K562 (cell line): ENCODE results near the gene MTTP. TPM values are rescaled to one million over a fixed set of nuclear protein-coding genes. Genes with fewer than 3 reads are reported as not detected.

Experiments
- ATAC-seq: fragments of 200-7000 bp; cut with Tn5 transposase; 3 replicates; pipeline ENCODE4 v1.9.1; 2020; ENCODE audit warnings: moderate library complexity
- BruUV-seq: library from RNA; stranded (reverse); fragments of 400-500 nt; replicated peaks from 2 replicates; lab custom pipeline; 2021; lab: Mats Ljungman, UMichigan
- CTCF ChIA-PET: fragments of 300-600 bp; formaldehyde crosslinking; extraction: SDS; loops from one replicate; lab custom pipeline; 2021; ENCODE audit warnings: low intra/inter-chr PET ratio; lab: Yijun Ruan, JAX
- POLR2A ChIA-PET: fragments of 300-600, 350-650 bp; sonication (Branson Sonifier 250); formaldehyde crosslinking; extraction: SDS; loops from one replicate; lab custom pipeline; 2021; ENCODE audit warnings: antibody characterized with exemption, inconsistent platforms; lab: Yijun Ruan, JAX
- DNase-seq, 4 experiments: peaks; one replicate each; pipeline versions ENCODE4 v3.0.0 to v3.0.0-alpha.2; 2011 to 2018; ENCODE audit warnings: low spot score in 3 of 4, mixed read lengths in 3 of 4; ENCODE audit errors: extremely low read depth in 1 of 4
- FAIRE-seq: peaks from 2 replicates; lab custom pipeline; 2011; peaks lifted over from hg19 to GRCh38; lab: Jason Lieb, UNC
- H2AFZ ChIP-seq: 2 replicates; pipeline ENCODE4 v1.6.0; 2011; ENCODE audit warnings: low read depth, low read length, control low read depth, inconsistent platforms
- H3K27ac ChIP-seq: fragments of 200-600 bp; 3 replicates; pipeline ENCODE4 v1.8.0; 2011; ENCODE audit warnings: low read depth, mild to moderate bottlenecking, control low read depth, inconsistent platforms, low read length, moderate library complexity, mixed read lengths; ENCODE audit errors: extremely low read depth
- H3K27me3 ChIP-seq, 2 experiments: fragments of 300-600 bp in 1 of 2; 2 replicates in 1 of 2; 3 replicates in 1 of 2; pipeline versions ENCODE4 v1.6.0 to v1.8.0; 2011; ENCODE audit warnings: inconsistent platforms in 2 of 2, low read length in 2 of 2, mild to moderate bottlenecking in 1 of 2, mixed read lengths in 1 of 2, moderate library complexity in 1 of 2; ENCODE audit not compliant: control insufficient read depth in 2 of 2, insufficient read depth in 2 of 2
- H3K36me3 ChIP-seq: fragments of 300-600 bp; 3 replicates; pipeline ENCODE4 v1.8.0; 2011; ENCODE audit warnings: mild to moderate bottlenecking, low read length, inconsistent platforms; ENCODE audit not compliant: control insufficient read depth, insufficient read depth
- H3K4me1 ChIP-seq, 2 experiments: fragments of 200-600 bp in 1 of 2; replicated peaks in 1 of 2; 2 replicates in 1 of 2; 3 replicates in 1 of 2; pipeline versions ENCODE4 v1.5.1 to v1.8.0; 2011; ENCODE audit warnings: inconsistent platforms in 2 of 2, low read length in 2 of 2, mild to moderate bottlenecking in 1 of 2, mixed read lengths in 1 of 2, moderate library complexity in 1 of 2; ENCODE audit not compliant: control insufficient read depth in 2 of 2, insufficient read depth in 2 of 2
- H3K4me2 ChIP-seq: 2 replicates; pipeline ENCODE4 v1.6.1; 2011; ENCODE audit warnings: low read length, control low read depth, inconsistent platforms, mixed read lengths; ENCODE audit not compliant: insufficient read depth
- H3K4me3 ChIP-seq: fragments of 200-600 bp; sonication (generic), shearing (Covaris generic); 2 replicates; pipeline ENCODE4 v1.5.1; 2016; ENCODE audit warnings: control low read depth, inconsistent platforms
- H3K79me2 ChIP-seq: fragments of 200-600 bp; 3 replicates; pipeline ENCODE4 v1.8.0; 2011; ENCODE audit warnings: low read length, inconsistent platforms; ENCODE audit not compliant: control insufficient read depth, insufficient read depth
- H3K9ac ChIP-seq, 2 experiments: 2 replicates each; pipeline versions ENCODE4 v1.6.0 to v1.6.1; 2011; ENCODE audit warnings: low read depth in 2 of 2, low read length in 2 of 2, control low read depth in 1 of 2, inconsistent platforms in 1 of 2, mild to moderate bottlenecking in 1 of 2, mixed read lengths in 1 of 2; ENCODE audit not compliant: insufficient read depth in 1 of 2
- H3K9me1 ChIP-seq: one replicate; pipeline ENCODE4 v1.6.0; 2011; ENCODE audit warnings: inconsistent platforms, mild to moderate bottlenecking, low read length, moderate library complexity; ENCODE audit not compliant: control insufficient read depth, insufficient read depth
- H3K9me3 ChIP-seq: replicated peaks from 2 replicates; pipeline ENCODE4 v1.5.1; 2011; ENCODE audit warnings: low read depth, low read length, inconsistent platforms; ENCODE audit not compliant: control insufficient read depth, insufficient read depth
- H4K20me1 ChIP-seq: replicated peaks from 2 replicates; pipeline ENCODE4 v1.6.1; 2011; ENCODE audit warnings: low read length, inconsistent platforms, mixed read lengths; ENCODE audit not compliant: control insufficient read depth, insufficient read depth
- KLF6 ChIP-seq: fragments of 250-450 bp; sonication (Bioruptor Pico); IDR thresholded peaks from 2 replicates; pipeline ENCODE4 v1.4.0; 2020; ENCODE audit warnings: mild to moderate bottlenecking, moderate library complexity, borderline replicate concordance
- POLR2B ChIP-seq: fragments of 450-650 bp; IDR thresholded peaks from 2 replicates; pipeline ENCODE4 v1.6.1; 2018; ENCODE audit warnings: low read depth; ENCODE audit not compliant: partially characterized antibody
- RB1 ChIP-seq: fragments of 450-650 bp; IDR thresholded peaks from 2 replicates; pipeline ENCODE4 v1.6.1; 2017; ENCODE audit warnings: low read depth, mild to moderate bottlenecking
- TRIM24 ChIP-seq, 2 experiments: fragments of 450-650 bp; IDR thresholded peaks; 2 replicates each; pipeline ENCODE4 v1.6.1; 2016
- ZNF121 ChIP-seq: sonication (generic); formaldehyde crosslinking; conservative IDR thresholded peaks from 2 replicates; pipeline ENCODE4 v1.8.0; 2022; ENCODE audit warnings: missing genetic modification reagents
- WGBS: fragments of 100-300 bp; shearing (Covaris generic); methylation state at CpG from one replicate; pipeline ENCODE4 v1.1.6; 2016; ENCODE audit warnings: low coverage, mixed read lengths; ENCODE audit not compliant: insufficient coverage; ENCODE audit errors: missing lambda C conversion rate; 5-methylcytosine and 5-hydroxymethylcytosine counted together
- in situ Hi-C: fragments of 300-500 bp; cut with MboI; formaldehyde crosslinking; loops from 4 replicates; pipeline ENCODE4 v1.15.0; 2018; ENCODE audit warnings: inconsistent platforms, mixed read lengths
- intact Hi-C: fragments of 100-400 bp; cut with micrococcal nuclease; formaldehyde crosslinking; loops from 2 replicates; pipeline ENCODE4 v1.14.2; 2022
- polyA plus RNA-seq, 8 experiments: library from polyadenylated mRNA; depleted of rRNA in 4 of 8; stranded (reverse) in 5 of 8; unstranded in 3 of 8; fragments of >200 nt; fragmentation: Nextera tagmentation in 2 of 8; fragmentation: Illumina TruSeq in 1 of 8; extraction: Ambion mirVana in 2 of 8; extraction: Trizol in 1 of 8; gene quantifications; 2 replicates each; pipeline versions ENCODE4 v1.2.1 to v1.2.3, GENCODE V29; 2011 to 2014; ENCODE audit warnings: inconsistent platforms in 1 of 8, missing spikeins in 1 of 8
- total RNA-seq, 7 experiments: library from RNA; depleted of rRNA in 6 of 7; stranded (reverse); fragments of >200 nt in 6 of 7; fragmentation: Illumina TruSeq in 2 of 7; extraction: Trizol in 2 of 7; gene quantifications; 2 replicates each; pipeline versions ENCODE4 v1.2.1 to v1.2.3, GENCODE V29; 2011 to 2021; ENCODE audit warnings: low replicate concordance in 1 of 7
- TF ChIP-seq, protein P1 (sequence below): sonication (generic); formaldehyde crosslinking; IDR thresholded peaks from 2 replicates; pipeline ENCODE4 v1.8.1; 2023; ENCODE audit warnings: mild to moderate bottlenecking, missing genetic modification reagents

Gene MTTP
- total and polyA plus RNA-seq, 9 of the 15 experiments (the other 6 are each of a cell fraction or from before 2014, with no cell fraction given), result 0.01 to 0.29 (median 0.04) TPM; not detected in 2

DNA sequence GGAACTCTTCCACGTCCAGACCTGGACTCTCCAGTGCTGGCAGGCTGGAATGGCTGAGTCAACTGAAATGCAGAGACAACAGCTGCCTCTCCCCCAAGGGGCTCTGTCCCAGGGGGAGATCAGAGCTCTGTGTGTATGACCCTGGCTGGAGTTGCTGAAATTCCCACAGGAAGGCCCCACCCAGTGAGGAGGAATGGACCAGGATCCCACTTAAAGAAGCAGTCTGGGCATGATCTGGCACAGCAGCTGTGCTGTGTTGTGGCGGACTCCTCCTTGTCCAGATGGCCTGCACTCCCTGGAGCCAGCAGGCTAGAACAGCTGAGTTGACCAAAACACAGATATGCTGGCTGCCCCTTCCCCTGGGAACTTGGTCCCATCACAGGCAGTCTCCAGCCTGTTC is 38.4 kb upstream of the MTTP start:
- WGBS, result 0% methylated on average over 2 of the region's 2 CpGs
- no peak overlapping the region for H3K4me2 ChIP-seq
- CTCF ChIA-PET, result no interaction called here
- H3K4me3 ChIP-seq, result no peak overlapping the region
- no peaks in the 10 kb centered on the region for H3K4me1 ChIP-seq
- TF ChIP-seq POLR2B (no peak), ZNF121 (CRISPR knock-in tag) (no peak), RB1 (no peak), KLF6 (CRISPR knock-in tag) (no peak), TRIM24 (IDR thresholded peaks at IDR 0.05) (no peak)
- TF ChIP-seq, protein P1, sequence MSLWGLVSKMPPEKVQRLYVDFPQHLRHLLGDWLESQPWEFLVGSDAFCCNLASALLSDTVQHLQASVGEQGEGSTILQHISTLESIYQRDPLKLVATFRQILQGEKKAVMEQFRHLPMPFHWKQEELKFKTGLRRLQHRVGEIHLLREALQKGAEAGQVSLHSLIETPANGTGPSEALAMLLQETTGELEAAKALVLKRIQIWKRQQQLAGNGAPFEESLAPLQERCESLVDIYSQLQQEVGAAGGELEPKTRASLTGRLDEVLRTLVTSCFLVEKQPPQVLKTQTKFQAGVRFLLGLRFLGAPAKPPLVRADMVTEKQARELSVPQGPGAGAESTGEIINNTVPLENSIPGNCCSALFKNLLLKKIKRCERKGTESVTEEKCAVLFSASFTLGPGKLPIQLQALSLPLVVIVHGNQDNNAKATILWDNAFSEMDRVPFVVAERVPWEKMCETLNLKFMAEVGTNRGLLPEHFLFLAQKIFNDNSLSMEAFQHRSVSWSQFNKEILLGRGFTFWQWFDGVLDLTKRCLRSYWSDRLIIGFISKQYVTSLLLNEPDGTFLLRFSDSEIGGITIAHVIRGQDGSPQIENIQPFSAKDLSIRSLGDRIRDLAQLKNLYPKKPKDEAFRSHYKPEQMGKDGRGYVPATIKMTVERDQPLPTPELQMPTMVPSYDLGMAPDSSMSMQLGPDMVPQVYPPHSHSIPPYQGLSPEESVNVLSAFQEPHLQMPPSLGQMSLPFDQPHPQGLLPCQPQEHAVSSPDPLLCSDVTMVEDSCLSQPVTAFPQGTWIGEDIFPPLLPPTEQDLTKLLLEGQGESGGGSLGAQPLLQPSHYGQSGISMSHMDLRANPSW (CRISPR knock-in tag), result no peak
- DNase-seq (no peak), FAIRE-seq (no peak), ATAC-seq (no peak)
- BruUV-seq, result no TSS peak
- no peak overlapping the region for H3K9ac ChIP-seq
- H2AFZ ChIP-seq, result no peak overlapping the region
- intact Hi-C loops (no loop called here), in situ Hi-C loops (no loop called here)
- no peaks in the 10 kb centered on the region for H3K9me3 ChIP-seq
- no peaks in the 10 kb centered on the region for H4K20me1 ChIP-seq
- no peaks in the 10 kb centered on the region for H3K9me1 ChIP-seq
- POLR2A ChIA-PET, result no interaction called here
- H3K27ac ChIP-seq, result no peak overlapping the region
- H3K27me3 ChIP-seq, result no peaks in the 10 kb centered on the region
- no peaks in the 10 kb centered on the region for H3K79me2 ChIP-seq
- H3K36me3 ChIP-seq, result no peaks in the 10 kb centered on the region
